Stimulated activated naive B cell treated with anti-CD40 and anti-IgM and Interleukin-4, amounts not matched to agents 10 μg/mL and 1 μg/mL and 100 μg/mL, for 72 hours (primary cell): Measurements from ENCODE around the gene NUP93.
A peak's percentile ranks its signal among the peaks of the same experiment; 100 is the strongest.

Experiments
- ATAC-seq, 2 donors: fragments of 150-1000 bp; cut with Tn5 transposase; replicated peaks; 2 replicates each; pipeline ENCODE4 v1.10.0; 2021; ENCODE audit warnings: moderate library complexity in 1 of 2
- DNase-seq: peaks from one replicate; pipeline ENCODE4 v3.0.0; 2021
- H3K27ac Mint-ChIP-seq: one replicate; pipeline ENCODE4 v1.8.0; 2022; ENCODE audit warnings: mild to moderate bottlenecking, mixed read lengths
- H3K27me3 Mint-ChIP-seq, 2 donors: one replicate each; pipeline ENCODE4 v1.8.0; 2022; ENCODE audit warnings: mixed read lengths in 2 of 2
- H3K36me3 Mint-ChIP-seq, 2 donors: one replicate each; pipeline ENCODE4 v1.8.0; 2022; ENCODE audit warnings: mixed read lengths in 2 of 2, mild to moderate bottlenecking in 1 of 2
- H3K4me1 Mint-ChIP-seq, 2 donors: one replicate each; pipeline ENCODE4 v1.8.0; 2022; ENCODE audit warnings: mixed read lengths in 2 of 2, mild to moderate bottlenecking in 1 of 2
- H3K4me3 Mint-ChIP-seq, 2 donors: one replicate each; pipeline ENCODE4 v1.8.0; 2022; ENCODE audit warnings: mild to moderate bottlenecking in 2 of 2, mixed read lengths in 2 of 2, moderate library complexity in 1 of 2
- H3K9me3 Mint-ChIP-seq, 2 donors: one replicate each; pipeline ENCODE4 v1.8.0; 2022; ENCODE audit warnings: mixed read lengths in 2 of 2, mild to moderate bottlenecking in 1 of 2

Gene NUP93

GRCh38 chr16:56896244-56896643 is 166.3 kb downstream of the NUP93 start:
- Mint-ChIP-seq H3K36me3 (peaks cover 9 to 14% of the 10 kb centered on the region in 2 donors), H3K27ac (no peak overlapping the region), H3K27me3 (no peaks in the 10 kb centered on the region), H3K4me1 (peaks cover 31 to 55% of the 10 kb centered on the region in 2 donors), H3K4me3 (no peak overlapping the region), H3K9me3 (no peaks in the 10 kb centered on the region)
- no peak for DNase-seq
- no peak for ATAC-seq

GRCh38 chr16:56897026-56897799 is 167.3 kb downstream of the NUP93 start:
- Mint-ChIP-seq H3K4me3 (no peak overlapping the region), H3K27ac (peak overlapping the region; percentile 26), H3K9me3 (no peaks in the 10 kb centered on the region), H3K36me3 (peaks cover 9 to 14% of the 10 kb centered on the region in 2 donors), H3K4me1 (peaks cover 38 to 55% of the 10 kb centered on the region in 2 donors), H3K27me3 (no peaks in the 10 kb centered on the region)
- ATAC-seq (no peak), DNase-seq (no peak)

- Mint-ChIP-seq H3K36me3 (peaks cover 9 to 14% of the 10 kb centered on the region in 2 donors), H3K4me1 (peaks cover 40 to 60% of the 10 kb centered on the region in 2 donors), H3K27ac (peak overlapping the region; percentile 56), H3K4me3 (no peak overlapping the region), H3K27me3 (no peaks in the 10 kb centered on the region), H3K9me3 (no peaks in the 10 kb centered on the region)
- DNase-seq (no peak), ATAC-seq (peak; percentile 27 to 56)
Measured at GRCh38 chr16:56898847-56899246, 168.9 kb downstream of the NUP93 start.
